NB4 (cell line): ENCODE results near the gene TRIM54.
"Not testable (repeated sequence)": the region's sequence is repeated elsewhere in the genome, so short reads cannot be mapped to it uniquely, and the experiment has no call there.

Source experiments
- DNase-seq: peaks from one replicate; pipeline ENCODE4 v3.0.0; 2010; ENCODE audit warnings: low read depth
- H3K4me3 ChIP-seq: one replicate; pipeline ENCODE4 v1.5.1; 2011; ENCODE audit warnings: mild to moderate bottlenecking, low read depth, low read length, moderate library complexity
- CTCF ChIP-seq: IDR thresholded peaks from one replicate; pipeline ENCODE4 v1.5.1; 2012; ENCODE audit warnings: low read depth, low read length
- MAX ChIP-seq: IDR thresholded peaks from 2 replicates; pipeline ENCODE4 v1.6.1; 2011; ENCODE audit warnings: low read depth, low read length
- MYC ChIP-seq: IDR thresholded peaks from 2 replicates; pipeline ENCODE4 v1.6.1; 2011; ENCODE audit warnings: low read depth, low read length
- POLR2A ChIP-seq: IDR thresholded peaks from 2 replicates; pipeline ENCODE4 v1.6.1; 2011; ENCODE audit warnings: mild to moderate bottlenecking; ENCODE audit not compliant: insufficient read length; ENCODE audit errors: extremely low read depth

TRIM54 gene

GRCh38 chr2:27296481-27296880 is 14.3 kb downstream of the TRIM54 start:
- TF ChIP-seq MAX (no peak), MYC (no peak), CTCF (no peak), POLR2A (no peak)
- DNase-seq = peak; percentile 46
- no peak overlapping the region for H3K4me3 ChIP-seq

DNA sequence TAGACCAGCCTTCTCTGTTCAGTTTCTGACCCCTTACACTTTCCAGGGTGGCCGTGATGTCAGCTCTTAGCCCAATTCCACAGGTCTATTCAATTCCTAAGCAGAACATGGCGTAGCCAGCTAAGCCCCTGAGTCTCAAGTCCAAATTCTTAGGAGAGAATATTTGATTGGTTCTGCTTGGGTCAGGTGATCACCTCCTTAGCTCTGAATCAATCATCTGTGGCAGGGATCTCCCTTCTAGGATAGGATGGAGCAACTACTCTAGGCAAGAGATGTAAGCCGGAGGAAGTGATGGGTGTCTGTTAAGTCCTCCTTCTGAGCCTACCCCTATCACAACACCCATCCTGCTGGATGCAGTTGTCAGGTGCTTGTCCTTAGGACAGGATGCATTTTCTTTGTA is 15.0 kb downstream of the TRIM54 start:
- no peak overlapping the region for H3K4me3 ChIP-seq
- no peak for DNase-seq
- TF ChIP-seq MYC = no peak
- TF ChIP-seq CTCF = no peak
- TF ChIP-seq MAX = no peak
- TF ChIP-seq POLR2A = no peak

- TF ChIP-seq MYC (no peak), MAX (no peak), CTCF (no peak), POLR2A (no peak)
- H3K4me3 ChIP-seq = no peak overlapping the region
- DNase-seq = no peak
Observed at GRCh38 chr2:27298391-27299080, 16.3 kb downstream of the TRIM54 start.

GRCh38 chr2:27300606-27301005 is 18.4 kb downstream of the TRIM54 start:
- DNase-seq = not testable (repeated sequence)

DNA sequence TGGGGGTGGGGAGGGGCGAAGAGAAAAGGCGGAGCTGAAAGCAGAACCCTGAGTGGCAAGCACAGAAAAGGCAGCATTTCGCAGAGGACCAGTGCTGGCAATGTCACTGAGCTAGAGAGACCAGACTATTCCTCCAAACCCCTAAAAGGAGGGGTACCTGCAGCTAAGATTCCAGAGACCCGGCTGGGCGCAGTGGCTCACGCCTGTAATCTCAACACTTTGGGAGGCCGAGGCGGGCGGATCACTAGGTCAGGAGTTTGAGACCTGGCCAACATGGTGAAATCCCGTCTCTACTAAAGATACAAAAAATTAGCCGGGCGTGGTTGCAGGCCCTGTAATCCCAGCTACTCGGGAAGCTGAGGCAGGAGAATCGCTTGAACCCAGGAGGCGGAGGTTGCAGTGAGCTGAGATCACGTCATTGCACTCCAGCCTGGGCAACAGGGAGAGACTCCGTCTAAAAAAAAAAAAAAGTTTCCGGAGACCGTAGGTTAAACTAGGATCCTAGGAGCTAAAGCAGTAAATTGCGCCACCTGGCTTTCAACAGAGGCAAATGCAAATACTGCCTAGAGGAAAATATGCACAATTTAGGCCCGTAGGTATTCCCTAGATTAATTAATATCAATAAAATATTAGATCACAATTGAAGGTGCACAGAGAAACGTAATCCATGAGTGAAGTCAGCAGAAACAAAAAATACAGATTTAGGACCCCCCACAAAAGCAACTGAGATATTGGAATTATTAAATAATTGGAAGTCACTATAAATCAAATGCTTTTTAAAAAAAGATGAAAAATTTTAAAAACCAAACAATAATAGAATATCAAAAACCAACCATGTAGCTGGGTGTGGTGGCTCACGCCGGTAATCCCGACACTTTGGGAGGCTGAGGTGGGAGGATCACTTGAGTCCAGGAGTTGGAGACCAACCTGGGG is 21.1 kb downstream of the TRIM54 start:
- DNase-seq = peak; percentile 79
- TF ChIP-seq POLR2A (no peak), MAX (no peak), MYC (no peak), CTCF (peak; percentile 91)
- no peak overlapping the region for H3K4me3 ChIP-seq

More at GRCh38 chr2:27300606-27301005, 18.4 kb downstream of the TRIM54 start:
- not testable (repeated sequence) for H3K4me3 ChIP-seq

- no peak overlapping the region for H3K4me3 ChIP-seq
- DNase-seq = no peak
- TF ChIP-seq POLR2A (no peak), MAX (no peak), MYC (no peak), CTCF (no peak)
Observed at GRCh38 chr2:27304488-27305240, 22.4 kb downstream of the TRIM54 start.
